Stimulated activated naive CD8-positive, alpha-beta T cell treated with anti-CD3 and anti-CD28 coated beads, Interleukin-15, Interleukin-2, amounts not matched to agents 100 ng/mL and 50 ng/mL, for 24 hours (primary cell): ENCODE data around the gene SPDYE18.
"Not testable (repeated sequence)": the region's sequence is repeated elsewhere in the genome, so short reads cannot be mapped to it uniquely, and the experiment has no call there.

Source experiments
- H3K27ac Mint-ChIP-seq: one replicate; pipeline ENCODE4 v1.8.0; 2021; ENCODE audit warnings: mild to moderate bottlenecking, mixed read lengths
- H3K27me3 Mint-ChIP-seq: one replicate; pipeline ENCODE4 v1.8.0; 2021; ENCODE audit warnings: mixed read lengths
- H3K36me3 Mint-ChIP-seq: one replicate; pipeline ENCODE4 v1.8.0; 2021; ENCODE audit warnings: low read depth, mixed read lengths
- H3K4me1 Mint-ChIP-seq: one replicate; pipeline ENCODE4 v1.8.0; 2021; ENCODE audit warnings: low read depth, mixed read lengths
- H3K4me3 Mint-ChIP-seq: one replicate; pipeline ENCODE4 v1.8.0; 2021; ENCODE audit warnings: mild to moderate bottlenecking, mixed read lengths
- H3K9me3 Mint-ChIP-seq: one replicate; pipeline ENCODE4 v1.8.0; 2021; ENCODE audit warnings: mixed read lengths

SPDYE18 gene

GRCh38 chr7:77032261-77032660, 30.1 kb downstream of the SPDYE18 start, which contains the start of gene SPDYE17:
SPDYE17 (minus strand) TSS chr7:77032361; CDS start chr7:77030570, 1,791 bp downstream.
- H3K36me3 Mint-ChIP-seq, result not testable (repeated sequence)

DNA sequence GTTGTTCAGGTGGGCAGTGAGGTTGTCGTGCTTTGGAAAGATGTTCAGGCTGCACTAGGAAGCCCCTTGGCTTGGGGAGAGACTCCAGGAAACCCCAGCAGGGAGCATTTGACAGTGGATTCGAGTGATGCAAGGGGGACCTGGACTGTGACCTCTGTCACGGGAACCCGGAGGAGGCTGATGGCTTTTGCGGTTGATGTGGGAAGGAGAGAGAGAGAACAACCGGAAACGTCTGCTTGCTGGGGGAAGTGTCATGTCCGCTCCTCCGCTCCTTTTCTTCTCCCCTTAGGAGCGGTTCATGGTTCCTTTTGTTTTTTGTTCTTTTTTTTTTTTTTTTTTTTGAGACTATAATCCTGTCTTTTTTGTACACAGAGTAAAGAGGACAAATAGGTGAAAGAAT, 36.0 kb downstream of the SPDYE18 start:
- not testable (repeated sequence) for H3K27ac Mint-ChIP-seq, H3K4me1 Mint-ChIP-seq, H3K27me3 Mint-ChIP-seq, H3K4me3 Mint-ChIP-seq, H3K9me3 Mint-ChIP-seq, H3K36me3 Mint-ChIP-seq

More at GRCh38 chr7:77032261-77032660, 30.1 kb downstream of the SPDYE18 start, which contains the start of gene SPDYE17:
- H3K9me3 Mint-ChIP-seq, H3K4me3 Mint-ChIP-seq, H3K4me1 Mint-ChIP-seq, H3K27me3 Mint-ChIP-seq, H3K27ac Mint-ChIP-seq: not testable (repeated sequence)

GRCh38 chr7:77010074-77010680, 52.2 kb downstream of the SPDYE18 start:
- H3K27me3 Mint-ChIP-seq, H3K9me3 Mint-ChIP-seq, H3K27ac Mint-ChIP-seq, H3K4me1 Mint-ChIP-seq, H3K4me3 Mint-ChIP-seq, H3K36me3 Mint-ChIP-seq: not testable (repeated sequence)

DNA sequence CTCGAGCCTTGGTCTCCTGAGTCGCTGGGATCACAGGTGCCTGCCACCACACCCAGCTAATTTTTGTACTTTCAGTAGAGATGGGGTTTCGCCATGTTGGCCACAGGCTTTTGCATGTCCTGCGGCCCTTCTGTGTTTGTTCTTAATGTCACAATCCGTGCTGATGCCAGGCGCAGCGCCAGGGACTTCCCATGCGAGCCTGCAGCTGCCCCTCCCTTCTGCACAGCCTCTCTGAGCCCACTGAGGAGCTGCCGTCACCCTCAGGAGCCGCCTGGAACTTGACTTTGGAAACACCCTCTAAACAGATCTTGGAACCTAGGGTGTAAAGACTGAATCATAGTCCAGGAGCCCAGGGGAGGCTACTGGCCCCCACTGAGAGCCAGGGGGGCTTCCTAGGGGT, 54.4 kb downstream of the SPDYE18 start:
- not testable (repeated sequence) for H3K27ac Mint-ChIP-seq

DNA sequence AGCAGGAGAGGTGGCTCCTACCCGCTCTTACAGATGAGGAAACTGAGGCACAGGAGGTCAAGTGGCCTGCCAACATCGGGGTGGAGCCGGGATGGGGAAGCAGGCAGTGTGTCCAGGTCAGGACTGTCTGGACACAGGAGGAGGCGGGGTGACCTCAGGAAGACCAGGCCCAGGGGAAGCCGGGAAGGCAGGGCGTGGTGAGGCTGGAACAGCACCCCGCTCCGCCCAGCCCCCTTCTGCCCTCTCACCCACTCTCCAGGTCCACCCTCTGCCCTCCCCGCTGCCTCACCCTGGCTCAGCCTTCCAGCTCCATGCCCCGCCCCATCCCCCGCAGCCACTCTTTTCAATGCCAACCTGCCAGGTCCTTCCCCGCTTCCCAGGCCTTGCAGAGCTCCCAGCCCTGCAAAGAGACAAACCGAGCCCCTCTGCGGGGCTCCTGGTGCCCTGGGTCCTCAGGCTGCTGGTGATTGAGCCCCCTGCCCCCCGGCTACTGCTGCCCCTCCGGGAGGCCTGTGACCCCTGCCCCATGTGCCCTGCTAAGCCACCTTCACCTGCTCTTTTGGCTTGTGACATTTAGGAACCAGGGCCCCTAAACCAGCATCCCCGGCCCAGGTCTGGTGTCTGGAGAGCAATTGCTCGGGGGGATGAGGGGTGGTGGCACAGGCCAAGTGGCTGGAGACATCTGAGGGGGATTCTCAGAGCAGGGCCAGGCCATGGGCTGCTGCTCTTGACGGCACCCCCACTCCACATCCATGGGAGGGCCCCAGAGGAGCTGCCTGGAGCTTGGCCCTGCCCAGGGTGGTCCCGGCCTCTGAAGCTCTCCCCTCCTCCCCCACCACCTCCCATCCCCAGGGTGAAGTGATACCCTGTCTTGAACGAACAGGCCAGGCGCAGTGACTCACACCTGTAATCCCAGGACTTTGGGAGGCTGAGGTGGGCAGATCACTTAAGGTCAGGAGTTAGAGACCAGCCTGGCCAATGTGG, 55.9 kb downstream of the SPDYE18 start:
- not testable (repeated sequence) for H3K4me3 Mint-ChIP-seq, H3K27ac Mint-ChIP-seq, H3K4me1 Mint-ChIP-seq, H3K27me3 Mint-ChIP-seq, H3K9me3 Mint-ChIP-seq, H3K36me3 Mint-ChIP-seq

More for the DNA sequence above, 54.4 kb downstream of the SPDYE18 start:
- H3K36me3 Mint-ChIP-seq, H3K4me1 Mint-ChIP-seq, H3K27me3 Mint-ChIP-seq, H3K4me3 Mint-ChIP-seq, H3K9me3 Mint-ChIP-seq: not testable (repeated sequence)

GRCh38 chr7:77005461-77006057, 56.8 kb downstream of the SPDYE18 start:
- not testable (repeated sequence) for H3K27me3 Mint-ChIP-seq, H3K4me1 Mint-ChIP-seq, H3K9me3 Mint-ChIP-seq, H3K36me3 Mint-ChIP-seq, H3K4me3 Mint-ChIP-seq, H3K27ac Mint-ChIP-seq

DNA sequence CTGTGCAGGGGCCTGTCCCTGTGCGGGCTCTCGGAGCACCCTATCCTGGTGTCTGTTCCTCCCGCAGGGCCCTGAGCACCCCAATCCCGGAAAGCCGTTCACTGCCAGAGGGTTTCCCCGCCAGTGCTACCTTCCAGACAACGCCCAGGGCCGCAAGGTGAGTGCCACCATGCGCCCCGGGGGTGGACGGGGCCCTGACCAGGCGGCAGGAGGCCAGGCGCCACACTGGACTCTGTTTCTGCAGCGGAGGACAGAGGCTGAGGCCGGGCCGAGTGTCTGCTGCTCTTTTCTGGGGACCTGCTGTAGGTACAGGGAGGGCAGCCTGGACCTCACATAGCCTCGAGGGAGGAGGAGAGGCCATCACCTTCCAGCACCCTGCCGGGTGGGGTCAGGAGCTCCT, 58.2 kb downstream of the SPDYE18 start:
- not testable (repeated sequence) for H3K27me3 Mint-ChIP-seq, H3K9me3 Mint-ChIP-seq, H3K4me1 Mint-ChIP-seq, H3K4me3 Mint-ChIP-seq, H3K27ac Mint-ChIP-seq, H3K36me3 Mint-ChIP-seq

DNA sequence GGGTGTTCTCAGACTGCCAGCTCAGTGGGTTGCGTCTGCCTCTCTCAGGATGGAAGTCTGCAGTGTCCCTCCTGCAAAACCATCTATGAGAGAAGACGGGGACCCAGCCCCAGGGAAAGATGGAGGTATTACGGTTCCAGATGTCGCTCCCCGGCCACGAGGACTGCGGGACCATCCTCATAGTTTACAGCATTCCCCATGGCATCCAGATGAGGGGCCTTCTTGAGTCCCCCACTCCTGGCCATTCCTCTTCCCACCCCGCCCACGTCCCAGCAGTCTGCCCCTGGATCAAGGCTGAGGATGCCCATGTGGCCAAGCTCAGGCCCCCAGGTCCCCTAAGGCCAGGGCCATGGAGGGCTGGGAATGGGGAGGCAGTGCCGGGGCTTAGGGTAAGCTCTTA, 59.1 kb downstream of the SPDYE18 start:
- not testable (repeated sequence) for H3K36me3 Mint-ChIP-seq, H3K4me3 Mint-ChIP-seq, H3K27ac Mint-ChIP-seq, H3K4me1 Mint-ChIP-seq, H3K9me3 Mint-ChIP-seq, H3K27me3 Mint-ChIP-seq

- H3K27ac Mint-ChIP-seq, H3K9me3 Mint-ChIP-seq: not testable (repeated sequence)
Observed at GRCh38 chr7:77002678-77003233, 59.6 kb downstream of the SPDYE18 start.

DNA sequence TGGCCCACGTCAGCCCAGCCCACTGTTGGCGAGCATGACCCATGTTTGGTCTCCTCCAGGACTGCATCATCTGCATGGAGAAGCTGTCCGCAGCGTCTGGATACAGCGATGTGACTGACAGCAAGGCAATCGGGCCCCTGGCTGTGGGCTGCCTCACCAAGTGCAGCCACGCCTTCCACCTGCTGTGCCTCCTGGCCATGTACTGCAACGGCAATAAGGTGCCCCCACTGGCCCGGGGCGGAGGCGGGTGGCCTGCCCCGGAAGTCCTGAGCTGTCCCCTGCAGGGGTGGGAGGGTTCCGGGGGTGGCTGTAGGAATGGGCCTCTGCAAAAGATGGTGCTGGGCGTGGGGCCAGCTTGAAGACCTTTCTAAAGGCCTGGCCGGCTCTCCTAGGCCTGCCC, 60.3 kb downstream of the SPDYE18 start:
- H3K4me1 Mint-ChIP-seq, H3K9me3 Mint-ChIP-seq, H3K27ac Mint-ChIP-seq, H3K36me3 Mint-ChIP-seq, H3K27me3 Mint-ChIP-seq, H3K4me3 Mint-ChIP-seq: not testable (repeated sequence)

More at GRCh38 chr7:77002678-77003233, 59.6 kb downstream of the SPDYE18 start:
- not testable (repeated sequence) for H3K27me3 Mint-ChIP-seq, H3K4me1 Mint-ChIP-seq, H3K4me3 Mint-ChIP-seq, H3K36me3 Mint-ChIP-seq
